SK-N-SH (cell line): ENCODE measurements around the gene RALY. TPM values are rescaled to one million over a fixed set of nuclear protein-coding genes. Genes with fewer than 3 reads are reported as not detected.

ENCODE experiments used
- CTCF ChIA-PET: fragments of 300-600, 350-600 bp; formaldehyde crosslinking; extraction: SDS; loops from one replicate; lab custom pipeline; 2021; lab: Yijun Ruan, JAX
- POLR2A ChIA-PET: fragments of 350-600 bp; sonication (Branson Sonifier 250); formaldehyde crosslinking; extraction: SDS; loops from one replicate; lab custom pipeline; 2020; ENCODE audit warnings: antibody characterized with exemption, inconsistent platforms; lab: Yijun Ruan, JAX
- DNase-seq: peaks from one replicate; pipeline ENCODE4 v3.0.0; 2012
- H2AFZ ChIP-seq: fragments of 200-600 bp; sonication (generic); 2 replicates; pipeline ENCODE4 v1.8.1; 2016; ENCODE audit warnings: antibody characterized with exemption, mild to moderate bottlenecking, low read depth
- H3F3A ChIP-seq: fragments of 200-600 bp; sonication (generic); replicated peaks from 2 replicates; pipeline ENCODE3; 2016; ENCODE audit warnings: antibody characterized with exemption, mild to moderate bottlenecking; ENCODE audit not compliant: insufficient read depth
- H3K27ac ChIP-seq, 2 experiments: fragments of 200-500 bp in 1 of 2; fragments of 200-600 bp in 1 of 2; sonication (Bioruptor generic) in 1 of 2; sonication (generic), shearing (Covaris generic) in 1 of 2; 2 replicates each; pipeline versions ENCODE4 v1.5.1 to v1.6.1; 2014 to 2016; ENCODE audit warnings: low read depth in 2 of 2, inconsistent platforms in 1 of 2, low read length in 1 of 2, mild to moderate bottlenecking in 1 of 2, mixed read lengths in 1 of 2
- H3K27me3 ChIP-seq: fragments of 200-600 bp; sonication (generic), shearing (Covaris generic); 2 replicates; pipeline ENCODE4 v1.6.1; 2016; ENCODE audit warnings: mixed run types; ENCODE audit not compliant: insufficient read depth
- H3K36me3 ChIP-seq, 2 experiments: fragments of 200-500 bp in 1 of 2; fragments of 200-600 bp in 1 of 2; sonication (Bioruptor generic) in 1 of 2; sonication (generic) in 1 of 2; replicated peaks in 1 of 2; 2 replicates each; pipeline versions ENCODE3 to v1.5.1; 2014 to 2016; ENCODE audit warnings: low read length in 1 of 2, mild to moderate bottlenecking in 1 of 2; ENCODE audit not compliant: insufficient read depth in 2 of 2, control insufficient read depth in 1 of 2
- H3K4me1 ChIP-seq, 2 experiments: fragments of 200-500 bp in 1 of 2; fragments of 200-600 bp in 1 of 2; sonication (Bioruptor generic) in 1 of 2; sonication (generic), shearing (Covaris generic) in 1 of 2; 2 replicates each; pipeline versions ENCODE4 v1.5.1 to v1.6.1; 2014 to 2016; ENCODE audit warnings: low read depth in 1 of 2, low read length in 1 of 2, mixed run types in 1 of 2; ENCODE audit not compliant: insufficient read depth in 2 of 2, control insufficient read depth in 1 of 2
- H3K4me2 ChIP-seq: fragments of 200-600 bp; sonication (generic), shearing (Covaris generic); 2 replicates; pipeline ENCODE4 v1.6.1; 2017; ENCODE audit warnings: mixed run types
- H3K4me3 ChIP-seq, 2 experiments: fragments of 200-500 bp in 1 of 2; fragments of 200-600 bp in 1 of 2; sonication (Bioruptor generic) in 1 of 2; sonication (generic), shearing (Covaris generic) in 1 of 2; 2 replicates each; pipeline versions ENCODE4 v1.5.1 to v1.8.1; 2014 to 2016; ENCODE audit warnings: low read depth in 2 of 2, inconsistent platforms in 1 of 2, low read length in 1 of 2, mild to moderate bottlenecking in 1 of 2, mixed read lengths in 1 of 2, moderate library complexity in 1 of 2
- H3K79me2 ChIP-seq: fragments of 200-600 bp; sonication (generic); 2 replicates; pipeline ENCODE4 v1.8.1; 2017; ENCODE audit warnings: mild to moderate bottlenecking; ENCODE audit not compliant: insufficient read depth
- H3K9ac ChIP-seq: fragments of 200-600 bp; sonication (generic); 2 replicates; pipeline ENCODE4 v1.6.1; 2017; ENCODE audit warnings: mixed run types
- H3K9me2 ChIP-seq: fragments of 200-600 bp; sonication (generic); 2 replicates; pipeline ENCODE4 v1.6.1; 2017; ENCODE audit warnings: mixed run types
- H3K9me3 ChIP-seq: fragments of 200-600 bp; sonication (generic); 2 replicates; pipeline ENCODE4 v1.6.1; 2017; ENCODE audit warnings: mixed run types, mild to moderate bottlenecking, moderate library complexity
- H4K20me1 ChIP-seq: fragments of 200-600 bp; sonication (generic); 2 replicates; pipeline ENCODE4 v1.6.1; 2017; ENCODE audit warnings: mild to moderate bottlenecking, mixed run types; ENCODE audit not compliant: insufficient read depth
- CHD2 ChIP-seq: fragments of 150-350 bp; IDR thresholded peaks from 2 replicates; pipeline ENCODE4 v1.6.1; 2018; ENCODE audit warnings: low read length; ENCODE audit not compliant: partially characterized antibody
- ELF1 ChIP-seq: IDR thresholded peaks from 2 replicates; pipeline ENCODE4 v1.4.0; 2012
- EP300 ChIP-seq, 2 experiments: IDR thresholded peaks; 2 replicates each; pipeline versions ENCODE4 v1.4.0 to v1.6.1; 2012; ENCODE audit warnings: borderline replicate concordance in 1 of 2, low read depth in 1 of 2, low read length in 1 of 2
- FOXJ3 ChIP-seq: sonication (generic); formaldehyde crosslinking; IDR thresholded peaks from 2 replicates; pipeline ENCODE4 v1.5.1; 2020; ENCODE audit warnings: mild to moderate bottlenecking, missing genetic modification reagents
- FOXM1 ChIP-seq: IDR thresholded peaks from 2 replicates; pipeline ENCODE4 v1.4.0; 2012; ENCODE audit warnings: low read depth, mild to moderate bottlenecking
- JUND ChIP-seq: IDR thresholded peaks from 2 replicates; pipeline ENCODE4 v1.4.0; 2012
- MXI1 ChIP-seq: IDR thresholded peaks from 2 replicates; pipeline ENCODE4 v1.6.1; 2012; ENCODE audit warnings: mild to moderate bottlenecking, low read depth, low read length, improper control_type of control experiment
- POLR2AphosphoS5 ChIP-seq: IDR thresholded peaks from 2 replicates; pipeline ENCODE4 v1.6.1; 2012; ENCODE audit warnings: low read depth, low read length
- RAD21 ChIP-seq: IDR thresholded peaks from 2 replicates; pipeline ENCODE4 v1.6.1; 2012; ENCODE audit warnings: mild to moderate bottlenecking, low read length
- RCOR1 ChIP-seq: fragments of 150-350 bp; IDR thresholded peaks from 2 replicates; pipeline ENCODE4 v1.6.1; 2017; ENCODE audit warnings: antibody characterized with exemption, low read length
- RXRA ChIP-seq: IDR thresholded peaks from 2 replicates; pipeline ENCODE4 v1.4.0; 2012; ENCODE audit warnings: low read depth, mild to moderate bottlenecking, borderline replicate concordance
- SIN3A ChIP-seq: IDR thresholded peaks from 2 replicates; pipeline ENCODE4 v1.6.1; 2012; ENCODE audit warnings: low read depth, mild to moderate bottlenecking, low read length, moderate library complexity, borderline replicate concordance
- SMC3 ChIP-seq: IDR thresholded peaks from 2 replicates; pipeline ENCODE4 v1.6.1; 2012; ENCODE audit warnings: low read depth, low read length, improper control_type of control experiment
- TAF1 ChIP-seq: IDR thresholded peaks from 2 replicates; pipeline ENCODE4 v1.6.1; 2012; ENCODE audit warnings: low read depth, mild to moderate bottlenecking, low read length, moderate library complexity, borderline replicate concordance
- TCF12 ChIP-seq: IDR thresholded peaks from 2 replicates; pipeline ENCODE4 v1.4.0; 2012
- TEAD4 ChIP-seq: IDR thresholded peaks from 2 replicates; pipeline ENCODE4 v1.4.0; 2012; ENCODE audit warnings: mild to moderate bottlenecking, borderline replicate concordance; ENCODE audit not compliant: insufficient read depth
- WGBS: methylation state at CpG from one replicate; pipeline ENCODE4 v1.1.6; 2017; ENCODE audit warnings: low lambda C conversion rate; 5-methylcytosine and 5-hydroxymethylcytosine counted together
- polyA plus RNA-seq, 3 experiments: library from polyadenylated mRNA; depleted of rRNA; stranded (reverse); fragments of >200 nt; gene quantifications; 2 replicates each; pipeline ENCODE4 v1.2.3, GENCODE V29; 2012
- TF ChIP-seq, protein P1 (sequence below): IDR thresholded peaks from 2 replicates; pipeline ENCODE4 v1.4.0; 2012; ENCODE audit warnings: low read depth, borderline replicate concordance
- TF ChIP-seq, protein P2 (sequence below): fragments of 150-350 bp; IDR thresholded peaks from 2 replicates; pipeline ENCODE4 v1.6.1; 2016; ENCODE audit warnings: mild to moderate bottlenecking, low read depth, low read length
- TF ChIP-seq, protein P3 (sequence below): fragments of 200-600 bp; sonication (generic); IDR thresholded peaks from 2 replicates; pipeline ENCODE4 v1.6.1; 2017; ENCODE audit warnings: antibody characterized with exemption, mild to moderate bottlenecking, moderate library complexity

RALY gene
- polyA plus RNA-seq, 1 of the 3 experiments (the other 2 are of a cell fraction), result 130 TPM

DNA sequence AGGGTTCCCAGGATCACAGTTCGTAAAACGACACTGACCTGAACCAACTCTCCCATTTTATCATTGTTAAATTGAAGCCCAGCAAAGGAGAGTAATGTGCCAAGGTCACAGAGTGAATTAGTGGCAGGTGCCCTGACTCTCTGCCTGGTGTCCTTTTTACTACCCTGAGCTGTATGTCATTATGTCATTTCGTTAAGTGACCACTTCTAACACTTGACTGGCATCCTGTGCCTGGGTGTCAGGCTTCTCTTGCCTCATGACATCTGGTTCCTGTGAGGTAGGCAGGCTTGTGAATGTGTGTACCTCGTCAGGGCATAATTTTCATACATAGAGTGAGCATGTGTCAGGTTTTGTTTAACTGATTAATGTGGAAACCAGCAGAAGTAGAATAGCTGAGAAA is 48.6 kb downstream of the RALY start:
- TF ChIP-seq JUND (no peak), RAD21 (no peak), TCF12 (no peak), SIN3A (no peak), FOXJ3 (CRISPR knock-in tag) (no peak)
- TF ChIP-seq, protein P1, sequence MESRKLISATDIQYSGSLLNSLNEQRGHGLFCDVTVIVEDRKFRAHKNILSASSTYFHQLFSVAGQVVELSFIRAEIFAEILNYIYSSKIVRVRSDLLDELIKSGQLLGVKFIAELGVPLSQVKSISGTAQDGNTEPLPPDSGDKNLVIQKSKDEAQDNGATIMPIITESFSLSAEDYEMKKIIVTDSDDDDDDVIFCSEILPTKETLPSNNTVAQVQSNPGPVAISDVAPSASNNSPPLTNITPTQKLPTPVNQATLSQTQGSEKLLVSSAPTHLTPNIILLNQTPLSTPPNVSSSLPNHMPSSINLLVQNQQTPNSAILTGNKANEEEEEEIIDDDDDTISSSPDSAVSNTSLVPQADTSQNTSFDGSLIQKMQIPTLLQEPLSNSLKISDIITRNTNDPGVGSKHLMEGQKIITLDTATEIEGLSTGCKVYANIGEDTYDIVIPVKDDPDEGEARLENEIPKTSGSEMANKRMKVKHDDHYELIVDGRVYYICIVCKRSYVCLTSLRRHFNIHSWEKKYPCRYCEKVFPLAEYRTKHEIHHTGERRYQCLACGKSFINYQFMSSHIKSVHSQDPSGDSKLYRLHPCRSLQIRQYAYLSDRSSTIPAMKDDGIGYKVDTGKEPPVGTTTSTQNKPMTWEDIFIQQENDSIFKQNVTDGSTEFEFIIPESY, result no peak
- WGBS, result 91% methylated on average over 4 of the region's 4 CpGs
- H3K79me2 ChIP-seq, result peaks cover 96% of the 10 kb centered on the region
- H3K36me3 ChIP-seq, result peaks cover 0 to 2% of the 10 kb centered on the region in 2 experiments
- H3K4me1 ChIP-seq, result peaks cover 0 to 35% of the 10 kb centered on the region in 2 experiments; a peak in 1 of 4 replicates
- DNase-seq, result no peak
- H3K9me2 ChIP-seq, result no peaks in the 10 kb centered on the region
- H3F3A ChIP-seq, result no peaks in the 10 kb centered on the region
- H4K20me1 ChIP-seq, result peaks cover 97% of the 10 kb centered on the region
- ChIA-PET CTCF (interaction anchor here (0.6 to 2.1 kb wide), 9 partner anchors 13 to 349 kb away, joined by 3 to 8 read pairs (median 4); no protein-coding TSS in a partner anchor), POLR2A (no interaction called here)
- H3K4me3 ChIP-seq, result no peak overlapping the region
- peak overlapping the region in 1 of 2 experiments; percentile 69; a peak in 2 of 4 replicates for H3K27ac ChIP-seq
- no peaks in the 10 kb centered on the region for H3K27me3 ChIP-seq
- no peak overlapping the region for H2AFZ ChIP-seq
- H3K9ac ChIP-seq, result no peak overlapping the region
- H3K9me3 ChIP-seq, result no peaks in the 10 kb centered on the region
- no peak overlapping the region for H3K4me2 ChIP-seq

DNA sequence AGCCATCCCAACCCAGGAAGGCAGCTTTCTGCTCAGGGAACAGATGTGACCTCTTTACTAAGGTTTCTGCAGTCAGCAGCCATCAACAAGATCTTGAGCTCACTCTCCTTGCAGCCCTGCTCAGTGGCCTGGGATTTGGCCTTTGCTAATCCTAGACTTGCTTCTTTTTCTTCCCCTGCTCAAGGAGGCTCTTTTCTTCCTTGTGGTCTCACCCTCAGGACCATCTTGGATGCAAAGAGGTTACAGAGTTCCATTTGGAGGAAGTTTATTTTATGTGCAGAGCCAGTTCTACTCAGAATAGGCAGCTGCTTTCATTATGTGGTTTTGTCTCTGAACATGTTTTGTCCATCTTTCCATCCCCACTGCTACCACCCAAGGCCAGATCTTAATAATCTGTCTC is 49.3 kb downstream of the RALY start:
- Histone ChIP-seq H3F3A (no peaks in the 10 kb centered on the region), H3K79me2 (peaks cover 96% of the 10 kb centered on the region), H3K9me2 (no peaks in the 10 kb centered on the region), H2AFZ (no peak overlapping the region), H3K27me3 (no peaks in the 10 kb centered on the region), H3K27ac (peak overlapping the region in 1 of 2 experiments; percentile 69; a peak in 2 of 4 replicates), H3K36me3 (peaks cover 0 to 2% of the 10 kb centered on the region in 2 experiments), H3K9ac (no peak overlapping the region), H3K4me2 (no peak overlapping the region), H4K20me1 (peaks cover 97% of the 10 kb centered on the region), H3K9me3 (no peaks in the 10 kb centered on the region), H3K4me3 (no peak overlapping the region), H3K4me1 (peaks cover 0 to 34% of the 10 kb centered on the region in 2 experiments; a peak in 1 of 4 replicates)
- no peak for DNase-seq
- CTCF ChIA-PET, result interaction anchor here (1.4 to 2.1 kb wide), 6 partner anchors 20 to 216 kb away, joined by 4 to 8 read pairs (median 6); no protein-coding TSS in a partner anchor
- POLR2A ChIA-PET, result no interaction called here
- TF ChIP-seq MXI1, result no peak
- no peak for TF ChIP-seq ELF1
- no peak for TF ChIP-seq FOXJ3 (CRISPR knock-in tag)
- TF ChIP-seq CHD2, result no peak
- no peak for TF ChIP-seq TAF1
- no peak for TF ChIP-seq SMC3

DNA sequence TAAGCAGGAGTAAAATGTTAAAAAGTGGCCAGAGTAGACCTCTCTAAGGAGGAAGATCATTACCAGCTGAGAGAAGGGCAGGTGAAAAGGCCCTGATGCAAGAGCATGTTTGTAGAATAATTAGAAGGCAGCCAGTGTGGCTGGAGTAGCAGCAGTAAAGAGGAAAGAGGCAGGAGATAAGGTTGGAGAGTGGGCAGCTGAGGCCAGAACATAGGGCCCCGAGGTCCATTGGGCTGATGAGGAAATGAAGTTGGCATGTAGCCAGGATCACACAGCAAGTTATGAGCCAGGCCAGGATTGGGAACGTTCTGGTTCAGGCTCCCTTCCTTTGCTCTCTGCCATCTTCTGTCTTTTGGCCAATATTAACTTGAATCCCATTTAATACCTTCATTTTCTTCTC is 51.6 kb downstream of the RALY start:
- H3K36me3 ChIP-seq, result peaks cover 0 to 2% of the 10 kb centered on the region in 2 experiments
- POLR2A ChIA-PET, result no interaction called here
- H3K79me2 ChIP-seq, result peaks cover 95% of the 10 kb centered on the region
- H2AFZ ChIP-seq, result no peak overlapping the region
- peak overlapping the region in 1 of 2 experiments; percentile 59; a peak in 2 of 4 replicates for H3K27ac ChIP-seq
- H3K9me2 ChIP-seq, result no peaks in the 10 kb centered on the region
- peak; percentile 54 for DNase-seq
- peaks cover 0 to 37% of the 10 kb centered on the region in 2 experiments; a peak in 1 of 4 replicates for H3K4me1 ChIP-seq
- CTCF ChIA-PET, result interaction anchor here (1.2 to 2.0 kb wide), 2 partner anchors 15 to 23 kb away, joined by 3 to 4 read pairs; no protein-coding TSS in a partner anchor
- no peaks in the 10 kb centered on the region for H3F3A ChIP-seq
- no peak overlapping the region for H3K4me2 ChIP-seq
- 19% methylated on average over 2 of the region's 2 CpGs for WGBS
- peaks cover 94% of the 10 kb centered on the region for H4K20me1 ChIP-seq
- no peaks in the 10 kb centered on the region for H3K27me3 ChIP-seq
- no peak overlapping the region for H3K9ac ChIP-seq
- no peaks in the 10 kb centered on the region for H3K9me3 ChIP-seq
- H3K4me3 ChIP-seq, result no peak overlapping the region
- TF ChIP-seq POLR2AphosphoS5, result no peak
- no peak for TF ChIP-seq FOXM1
- TF ChIP-seq, protein P2, sequence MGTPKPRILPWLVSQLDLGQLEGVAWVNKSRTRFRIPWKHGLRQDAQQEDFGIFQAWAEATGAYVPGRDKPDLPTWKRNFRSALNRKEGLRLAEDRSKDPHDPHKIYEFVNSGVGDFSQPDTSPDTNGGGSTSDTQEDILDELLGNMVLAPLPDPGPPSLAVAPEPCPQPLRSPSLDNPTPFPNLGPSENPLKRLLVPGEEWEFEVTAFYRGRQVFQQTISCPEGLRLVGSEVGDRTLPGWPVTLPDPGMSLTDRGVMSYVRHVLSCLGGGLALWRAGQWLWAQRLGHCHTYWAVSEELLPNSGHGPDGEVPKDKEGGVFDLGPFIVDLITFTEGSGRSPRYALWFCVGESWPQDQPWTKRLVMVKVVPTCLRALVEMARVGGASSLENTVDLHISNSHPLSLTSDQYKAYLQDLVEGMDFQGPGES, result no peak
- peak in 1 of 2 experiments; percentile 28; a peak in 1 of 4 replicates for TF ChIP-seq EP300 (IDR thresholded peaks at IDR 0.05; ENCODE audit: borderline replicate concordance in 1 of 2, low read depth in 1 of 2, low read length in 1 of 2)
- 0 out of 2 replicates have a peak, but pooled peaks have one; percentile 11 for TF ChIP-seq RCOR1
- no peak for TF ChIP-seq FOXJ3 (CRISPR knock-in tag)
- TF ChIP-seq RXRA, result no peak
- TF ChIP-seq, protein P3, sequence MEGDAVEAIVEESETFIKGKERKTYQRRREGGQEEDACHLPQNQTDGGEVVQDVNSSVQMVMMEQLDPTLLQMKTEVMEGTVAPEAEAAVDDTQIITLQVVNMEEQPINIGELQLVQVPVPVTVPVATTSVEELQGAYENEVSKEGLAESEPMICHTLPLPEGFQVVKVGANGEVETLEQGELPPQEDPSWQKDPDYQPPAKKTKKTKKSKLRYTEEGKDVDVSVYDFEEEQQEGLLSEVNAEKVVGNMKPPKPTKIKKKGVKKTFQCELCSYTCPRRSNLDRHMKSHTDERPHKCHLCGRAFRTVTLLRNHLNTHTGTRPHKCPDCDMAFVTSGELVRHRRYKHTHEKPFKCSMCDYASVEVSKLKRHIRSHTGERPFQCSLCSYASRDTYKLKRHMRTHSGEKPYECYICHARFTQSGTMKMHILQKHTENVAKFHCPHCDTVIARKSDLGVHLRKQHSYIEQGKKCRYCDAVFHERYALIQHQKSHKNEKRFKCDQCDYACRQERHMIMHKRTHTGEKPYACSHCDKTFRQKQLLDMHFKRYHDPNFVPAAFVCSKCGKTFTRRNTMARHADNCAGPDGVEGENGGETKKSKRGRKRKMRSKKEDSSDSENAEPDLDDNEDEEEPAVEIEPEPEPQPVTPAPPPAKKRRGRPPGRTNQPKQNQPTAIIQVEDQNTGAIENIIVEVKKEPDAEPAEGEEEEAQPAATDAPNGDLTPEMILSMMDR, result no peak
- no peak for TF ChIP-seq TEAD4
